ENCODE measurements around the gene ALOXE3. TPM values are rescaled to one million over a fixed set of nuclear protein-coding genes. Genes with fewer than 3 reads are reported as not detected.

The ALOXE3 gene
- total and polyA plus RNA-seq, 2 experiments from 2014 or later = 0.10 to 0.27 TPM

GRCh38 chr17:8096541-8096940 lies 21.8 kb downstream of the ALOXE3 start (continued):
- TF ChIP-seq ZNF462 (CRISPR knock-in tag; IDR thresholded peaks at IDR 0.05) = no peak
- no peak for TF ChIP-seq ETS1 (IDR thresholded peaks at IDR 0.05)
- no peak for TF ChIP-seq POLR2AphosphoS5 (IDR thresholded peaks at IDR 0.05; ENCODE audit: low read depth)
- no peak for TF ChIP-seq ZNF114 (CRISPR knock-in tag; IDR thresholded peaks at IDR 0.05)
- no peak for TF ChIP-seq EZH2 (IDR thresholded peaks at IDR 0.05; ENCODE audit: low read depth, unreplicated experiment)
- no peak for TF ChIP-seq CREB1 (CRISPR knock-in tag; IDR thresholded peaks at IDR 0.05; ENCODE audit: low read depth)
- TF ChIP-seq ZNF331 (CRISPR knock-in tag; IDR thresholded peaks at IDR 0.05; ENCODE audit: low read depth) = no peak
- TF ChIP-seq EZH2phosphoT487 (IDR thresholded peaks at IDR 0.05; ENCODE audit: unreplicated experiment) = no peak
- no peak for TF ChIP-seq JUNB (IDR thresholded peaks at IDR 0.05; ENCODE audit: unreplicated experiment)

- Histone ChIP-seq H3K27me3 (ENCODE audit: insufficient read depth) (no peaks in the 10 kb centered on the region), H3K4me1 (ENCODE audit: insufficient read depth) (no peaks in the 10 kb centered on the region), H4K20me1 (replicated peaks; ENCODE audit: insufficient read depth) (no peaks in the 10 kb centered on the region), H3K4me3 (no peak overlapping the region), H3K79me2 (replicated peaks; ENCODE audit: insufficient read depth) (no peaks in the 10 kb centered on the region), H3K27ac (ENCODE audit: low read depth) (no peak overlapping the region), H2AFZ (no peak overlapping the region), H3K4me2 (no peak overlapping the region), H3F3A (replicated peaks; ENCODE audit: low read depth) (no peaks in the 10 kb centered on the region), H3K36me3 (ENCODE audit: insufficient read depth) (no peaks in the 10 kb centered on the region), H3K9me2 (ENCODE audit: insufficient read depth) (no peaks in the 10 kb centered on the region)
- Mint-ChIP-seq H3K9me3 (no peaks in the 10 kb centered on the region), H3K4me1 (peaks cover 10% of the 10 kb centered on the region), H3K4me3 (no peak overlapping the region), H3K36me3 (ENCODE audit: low read depth) (no peaks in the 10 kb centered on the region), H3K27me3 (ENCODE audit: insufficient read depth, low read depth, poor library complexity) (peaks cover 5% of the 10 kb centered on the region), H3K27ac (no peak overlapping the region)
- no peak for TF ChIP-seq ZNF114 (CRISPR knock-in tag; IDR thresholded peaks at IDR 0.05)
- TF ChIP-seq, protein P1, sequence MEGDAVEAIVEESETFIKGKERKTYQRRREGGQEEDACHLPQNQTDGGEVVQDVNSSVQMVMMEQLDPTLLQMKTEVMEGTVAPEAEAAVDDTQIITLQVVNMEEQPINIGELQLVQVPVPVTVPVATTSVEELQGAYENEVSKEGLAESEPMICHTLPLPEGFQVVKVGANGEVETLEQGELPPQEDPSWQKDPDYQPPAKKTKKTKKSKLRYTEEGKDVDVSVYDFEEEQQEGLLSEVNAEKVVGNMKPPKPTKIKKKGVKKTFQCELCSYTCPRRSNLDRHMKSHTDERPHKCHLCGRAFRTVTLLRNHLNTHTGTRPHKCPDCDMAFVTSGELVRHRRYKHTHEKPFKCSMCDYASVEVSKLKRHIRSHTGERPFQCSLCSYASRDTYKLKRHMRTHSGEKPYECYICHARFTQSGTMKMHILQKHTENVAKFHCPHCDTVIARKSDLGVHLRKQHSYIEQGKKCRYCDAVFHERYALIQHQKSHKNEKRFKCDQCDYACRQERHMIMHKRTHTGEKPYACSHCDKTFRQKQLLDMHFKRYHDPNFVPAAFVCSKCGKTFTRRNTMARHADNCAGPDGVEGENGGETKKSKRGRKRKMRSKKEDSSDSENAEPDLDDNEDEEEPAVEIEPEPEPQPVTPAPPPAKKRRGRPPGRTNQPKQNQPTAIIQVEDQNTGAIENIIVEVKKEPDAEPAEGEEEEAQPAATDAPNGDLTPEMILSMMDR (conservative IDR thresholded peaks at IDR 0.05; ENCODE audit: low read depth in 2 of 2) = peak in 1 of 2 experiments; percentile 20; a peak in 2 of 4 replicates
- no peak for TF ChIP-seq ETS1 (IDR thresholded peaks at IDR 0.05)
- DNase-seq (ENCODE audit: low spot score) (no peak), ATAC-seq (no peak)
Observed at GRCh38 chr17:8095361-8095760, 23.0 kb downstream of the ALOXE3 start.

Data from GM23338 (cell line).